Keratinocyte (primary cell): ENCODE data around the gene BEND5. TPM values are rescaled to one million over a fixed set of nuclear protein-coding genes. Genes with fewer than 3 reads are reported as not detected.

Experiments
- DNase-seq: peaks from one replicate; pipeline ENCODE4 v3.0.0-alpha.2; 2011; ENCODE audit warnings: low read depth, missing footprints, low spot score
- FAIRE-seq: peaks from 2 replicates; lab custom pipeline; 2011; peaks lifted over from hg19 to GRCh38; lab: Jason Lieb, UNC
- H2AFZ ChIP-seq: 2 replicates; pipeline ENCODE4 v1.6.0; 2012; ENCODE audit warnings: low read length, control low read depth, inconsistent platforms; ENCODE audit not compliant: control insufficient read depth
- H3K27ac ChIP-seq: 2 replicates; pipeline ENCODE4 v1.5.1; 2011; ENCODE audit warnings: low read length; ENCODE audit not compliant: control insufficient read depth, insufficient read depth
- H3K27me3 ChIP-seq: 3 replicates; pipeline ENCODE4 v1.6.0; 2011; ENCODE audit warnings: low read length; ENCODE audit not compliant: control insufficient read depth, insufficient read depth; ENCODE audit errors: extremely low read depth
- H3K36me3 ChIP-seq, 2 experiments: 2 replicates in 1 of 2; 3 replicates in 1 of 2; pipeline ENCODE4 v1.5.1; 2011; ENCODE audit warnings: low read length in 2 of 2, mild to moderate bottlenecking in 1 of 2; ENCODE audit not compliant: control insufficient read depth in 2 of 2, insufficient read depth in 2 of 2; ENCODE audit errors: extremely low read depth in 1 of 2
- H3K4me1 ChIP-seq: 3 replicates; pipeline ENCODE4 v1.5.1; 2011; ENCODE audit warnings: low read length; ENCODE audit not compliant: control insufficient read depth, insufficient read depth; ENCODE audit errors: extremely low read depth
- H3K4me2 ChIP-seq: 3 replicates; pipeline ENCODE4 v1.6.0; 2011; ENCODE audit warnings: low read depth, low read length; ENCODE audit not compliant: control insufficient read depth, insufficient read depth; ENCODE audit errors: extremely low read depth
- H3K4me3 ChIP-seq, 3 experiments: fragments of 200-600 bp in 1 of 3; sonication (generic) in 1 of 3; 2 replicates in 2 of 3; 3 replicates in 1 of 3; pipeline ENCODE4 v1.5.1; 2011 to 2016; ENCODE audit warnings: low read length in 3 of 3, mild to moderate bottlenecking in 3 of 3, control low read depth in 2 of 3, inconsistent platforms in 1 of 3, low read depth in 1 of 3, mixed read lengths in 1 of 3, mixed run types in 1 of 3, moderate library complexity in 1 of 3; ENCODE audit not compliant: control insufficient read depth in 2 of 3, insufficient read depth in 2 of 3; ENCODE audit errors: extremely low read depth in 1 of 3
- H3K79me2 ChIP-seq: 2 replicates; pipeline ENCODE4 v1.6.0; 2012; ENCODE audit warnings: low read length; ENCODE audit not compliant: control insufficient read depth, insufficient read depth
- H3K9ac ChIP-seq: 3 replicates; pipeline ENCODE4 v1.6.0; 2011; ENCODE audit warnings: low read length; ENCODE audit not compliant: control insufficient read depth, insufficient read depth; ENCODE audit errors: extremely low read depth
- H3K9me1 ChIP-seq: 3 replicates; pipeline ENCODE4 v1.6.0; 2011; ENCODE audit warnings: low read length; ENCODE audit not compliant: control insufficient read depth, insufficient read depth; ENCODE audit errors: extremely low read depth
- H3K9me3 ChIP-seq: 2 replicates; pipeline ENCODE4 v1.5.1; 2012; ENCODE audit warnings: low read depth, low read length; ENCODE audit not compliant: control insufficient read depth
- H4K20me1 ChIP-seq: 3 replicates; pipeline ENCODE4 v1.6.0; 2011; ENCODE audit warnings: low read length; ENCODE audit not compliant: control insufficient read depth, insufficient read depth; ENCODE audit errors: extremely low read depth
- CTCF ChIP-seq, 3 experiments: IDR thresholded peaks in 1 of 3; conservative IDR thresholded peaks in 1 of 3; optimal IDR thresholded peaks in 1 of 3; 2 replicates in 2 of 3; 3 replicates in 1 of 3; pipeline versions ENCODE3 to v1.5.1; 2011; ENCODE audit warnings: low read length in 3 of 3, mild to moderate bottlenecking in 3 of 3, moderate library complexity in 2 of 3, control low read depth in 1 of 3, inconsistent platforms in 1 of 3; ENCODE audit not compliant: insufficient read depth in 2 of 3; ENCODE audit errors: extremely low read depth in 1 of 3
- EZH2 ChIP-seq: IDR thresholded peaks from one replicate; pipeline ENCODE4 v1.6.1; 2012; ENCODE audit warnings: inconsistent platforms, mild to moderate bottlenecking, low read length, moderate library complexity
- dilution Hi-C: fragments of 300-500 bp; cut with MboI; formaldehyde crosslinking; loops from one replicate; pipeline ENCODE4 v1.7.0; 2020; ENCODE audit warnings: low sequenced_read_pairs; ENCODE audit not compliant: extremely low pct_ligation_motif_present
- polyA plus RNA-seq, 5 experiments: library from polyadenylated mRNA; depleted of rRNA in 3 of 5; stranded (reverse) in 3 of 5; stranded (forward) in 1 of 5; unstranded in 1 of 5; fragments of >200 nt; gene quantifications; 1 replicate in 1 of 5; 2 replicates in 3 of 5; 3 replicates in 1 of 5; pipeline versions ENCODE4 v1.2.1 to v1.2.3, GENCODE V29; 2011 to 2012; ENCODE audit warnings: missing spikeins in 2 of 5, low read depth in 1 of 5, low replicate concordance in 1 of 5

Gene BEND5
- polyA plus RNA-seq, 1 donor (not counting 4 experiments of a cell fraction or from before 2014, with no cell fraction given), result not detected

GRCh38 chr1:48726139-48726538 is 50.6 kb downstream of the BEND5 start:
- no peak overlapping the region for H3K4me3 ChIP-seq
- no peak overlapping the region for H2AFZ ChIP-seq
- no peaks in the 10 kb centered on the region for H3K9me1 ChIP-seq
- H3K4me1 ChIP-seq, result no peaks in the 10 kb centered on the region
- H3K36me3 ChIP-seq, result no peaks in the 10 kb centered on the region
- no peak for FAIRE-seq
- TF ChIP-seq CTCF (optimal IDR thresholded peaks at IDR 0.05 in 1 of 3, IDR thresholded peaks at IDR 0.05 in 1 of 3, conservative IDR thresholded peaks at IDR 0.05 in 1 of 3; ENCODE audit: extremely low read depth in 1 of 3, insufficient read depth in 2 of 3, low read length in 3 of 3) (no peak), EZH2 (no peak)
- H3K9me3 ChIP-seq, result no peaks in the 10 kb centered on the region
- H4K20me1 ChIP-seq, result no peaks in the 10 kb centered on the region
- DNase-seq, result no peak
- H3K27me3 ChIP-seq, result no peaks in the 10 kb centered on the region
- no peak overlapping the region for H3K27ac ChIP-seq
- H3K79me2 ChIP-seq, result no peaks in the 10 kb centered on the region
- no peak overlapping the region for H3K9ac ChIP-seq
- dilution Hi-C loops, result no loop called here
- H3K4me2 ChIP-seq, result no peak overlapping the region

- no peak for TF ChIP-seq EZH2
- TF ChIP-seq CTCF (optimal IDR thresholded peaks at IDR 0.05 in 1 of 3, IDR thresholded peaks at IDR 0.05 in 1 of 3, conservative IDR thresholded peaks at IDR 0.05 in 1 of 3; ENCODE audit: extremely low read depth in 1 of 3, insufficient read depth in 2 of 3, low read length in 3 of 3), result no peak
- no peak for DNase-seq
- H3K36me3 ChIP-seq, result no peaks in the 10 kb centered on the region
- H4K20me1 ChIP-seq, result no peaks in the 10 kb centered on the region
- no peak overlapping the region for H3K9ac ChIP-seq
- H3K9me1 ChIP-seq, result no peaks in the 10 kb centered on the region
- H3K4me1 ChIP-seq, result no peaks in the 10 kb centered on the region
- dilution Hi-C loops, result no loop called here
- FAIRE-seq, result no peak
- no peaks in the 10 kb centered on the region for H3K27me3 ChIP-seq
- no peaks in the 10 kb centered on the region for H3K9me3 ChIP-seq
- H3K27ac ChIP-seq, result no peak overlapping the region
- no peaks in the 10 kb centered on the region for H3K79me2 ChIP-seq
- H2AFZ ChIP-seq, result no peak overlapping the region
- no peak overlapping the region for H3K4me2 ChIP-seq
- no peak overlapping the region for H3K4me3 ChIP-seq
These were observed 51.2 kb downstream of the BEND5 start for GRCh38 chr1:48725341-48726046.
